GM18508 (cell line): ENCODE data around the gene DNAJB9.

Source experiments
- ATAC-seq: cut with Tn5 transposase; IDR thresholded peaks from one replicate; pipeline ENCODE4 v1.9.1; 2021; ENCODE audit warnings: moderate number of reproducible peaks; ENCODE audit not compliant: insufficient read depth, unreplicated experiment

The DNAJB9 gene

GRCh38 chr7:108603656-108604306 lies 34.1 kb downstream of the DNAJB9 start:
- no peak for ATAC-seq

- ATAC-seq, result no peak
Measured at GRCh38 chr7:108604307-108605077, 34.8 kb downstream of the DNAJB9 start.

DNA sequence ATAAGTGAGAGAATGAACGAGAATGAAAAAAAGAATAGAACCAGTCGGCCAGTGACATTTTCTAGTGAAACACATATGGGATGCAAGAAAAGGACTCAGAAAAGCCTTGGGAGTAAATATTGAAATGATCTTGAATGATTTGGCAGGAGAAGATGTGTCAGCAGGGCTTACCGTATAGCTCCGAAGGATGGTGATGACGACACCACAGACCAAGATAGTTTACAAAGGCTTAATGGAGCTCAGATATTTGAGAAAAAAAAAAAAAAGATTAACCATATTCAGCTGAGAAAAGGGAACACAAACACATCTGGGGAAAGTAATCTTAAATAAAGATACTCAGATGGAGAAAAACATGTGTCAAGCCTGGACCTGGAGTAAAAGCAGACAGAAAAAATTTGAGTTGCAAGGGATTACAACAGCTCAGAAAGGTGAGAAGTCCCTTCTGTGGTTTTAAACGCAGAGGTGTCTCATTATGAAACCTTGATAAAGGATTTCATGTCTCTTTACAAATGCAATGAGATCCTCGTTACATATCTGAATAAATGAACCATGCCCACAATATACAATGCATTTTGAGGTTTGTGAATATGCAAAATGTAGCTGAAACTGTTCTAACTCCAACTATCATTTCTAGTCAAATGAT lies 36.0 kb downstream of the DNAJB9 start:
- no peak for ATAC-seq

DNA sequence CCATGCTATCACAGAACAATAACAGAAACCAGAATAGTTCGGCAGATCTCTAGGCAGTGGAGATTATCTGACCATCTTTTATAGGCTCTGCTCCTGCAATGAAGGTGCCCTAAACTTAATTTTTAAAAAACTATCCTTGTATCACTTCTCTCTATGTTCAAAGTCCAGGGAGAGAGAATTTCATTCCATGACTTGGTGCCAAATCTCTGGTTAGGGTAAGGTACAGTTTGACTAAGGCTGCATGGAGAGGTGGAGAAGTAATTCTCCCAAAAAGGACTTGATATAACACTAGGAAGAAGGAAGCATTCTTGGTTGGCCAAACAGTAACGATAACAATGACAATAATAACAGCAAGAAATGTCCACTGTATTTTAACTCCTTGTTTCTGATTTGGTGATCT lies 40.0 kb downstream of the DNAJB9 start:
- no peak for ATAC-seq

DNA sequence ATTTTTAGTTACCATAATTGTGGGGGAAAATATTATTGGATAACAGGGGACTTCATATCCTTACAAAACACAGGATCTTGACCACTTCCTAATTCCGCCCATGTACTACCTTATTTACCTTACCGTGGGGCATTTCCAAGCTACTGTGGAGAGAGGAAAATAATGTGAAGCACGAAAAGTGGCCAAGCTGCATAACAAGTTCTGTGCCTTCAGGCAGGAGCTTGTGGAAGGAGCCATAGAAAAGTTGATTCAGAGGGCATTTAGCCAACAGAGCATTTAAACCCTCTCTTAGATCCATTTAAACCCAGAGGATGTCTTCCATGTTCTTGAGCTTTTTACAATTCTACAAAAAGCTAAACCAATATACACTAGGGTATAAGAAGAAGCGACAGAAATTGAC lies 41.6 kb downstream of the DNAJB9 start:
- no peak for ATAC-seq

DNA sequence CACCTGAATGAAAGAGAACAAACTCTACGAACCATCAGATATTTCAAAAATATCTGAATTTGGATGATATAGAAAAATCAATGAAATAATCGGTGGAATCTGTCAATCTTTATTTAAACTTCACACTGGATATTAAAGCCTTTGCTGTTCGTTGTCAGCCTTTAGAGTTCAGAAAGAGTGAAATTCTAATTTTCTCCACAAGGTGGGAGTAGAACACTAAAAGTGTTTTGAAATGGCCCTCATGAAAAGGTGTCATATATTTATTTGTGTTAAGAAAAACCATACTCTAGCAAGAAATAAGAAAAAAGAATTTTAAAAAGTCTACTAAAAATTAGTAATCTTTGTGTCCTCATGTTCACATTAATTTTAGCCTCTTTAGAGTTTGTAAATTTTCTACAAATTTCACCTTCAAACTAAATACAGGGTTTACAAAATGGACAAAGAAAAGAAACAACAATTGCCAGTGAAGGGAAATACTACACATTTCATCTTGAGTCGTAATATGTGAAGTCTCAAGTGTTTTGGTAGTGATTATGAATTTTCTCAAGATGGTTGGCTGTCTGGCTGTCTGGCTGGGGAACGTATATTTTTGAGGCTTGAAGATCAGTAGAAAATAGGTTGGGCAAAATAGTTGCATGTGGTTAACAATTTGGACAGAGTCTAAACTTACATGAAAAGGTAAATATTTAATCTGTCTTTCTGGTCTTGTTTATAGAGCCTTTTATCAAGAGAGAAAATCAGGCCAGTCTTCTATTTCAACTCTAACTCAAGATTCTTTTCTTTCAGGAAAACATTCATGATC lies 43.7 kb downstream of the DNAJB9 start:
- peak; percentile 75 for ATAC-seq

DNA sequence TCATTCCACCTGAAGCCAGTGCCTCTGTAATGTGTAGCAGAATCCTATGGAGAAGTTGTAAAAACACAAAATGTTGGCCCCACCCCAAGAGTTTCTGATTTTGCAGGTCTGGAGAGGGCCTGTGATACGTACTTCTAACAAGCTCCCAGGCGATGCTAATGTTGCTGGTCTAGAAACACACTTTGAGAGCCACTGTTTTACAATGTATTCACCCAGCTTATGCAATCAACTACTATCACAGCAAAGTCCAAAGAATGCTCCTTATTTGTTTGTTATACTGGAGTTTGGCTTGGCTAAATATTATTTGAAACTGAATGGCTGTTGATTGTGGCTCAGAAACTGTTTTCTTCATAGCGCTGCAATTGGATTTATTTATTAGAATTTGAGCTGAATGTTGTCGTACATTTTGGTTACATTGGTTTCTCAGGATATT lies 44.3 kb downstream of the DNAJB9 start:
- ATAC-seq, result no peak

DNA sequence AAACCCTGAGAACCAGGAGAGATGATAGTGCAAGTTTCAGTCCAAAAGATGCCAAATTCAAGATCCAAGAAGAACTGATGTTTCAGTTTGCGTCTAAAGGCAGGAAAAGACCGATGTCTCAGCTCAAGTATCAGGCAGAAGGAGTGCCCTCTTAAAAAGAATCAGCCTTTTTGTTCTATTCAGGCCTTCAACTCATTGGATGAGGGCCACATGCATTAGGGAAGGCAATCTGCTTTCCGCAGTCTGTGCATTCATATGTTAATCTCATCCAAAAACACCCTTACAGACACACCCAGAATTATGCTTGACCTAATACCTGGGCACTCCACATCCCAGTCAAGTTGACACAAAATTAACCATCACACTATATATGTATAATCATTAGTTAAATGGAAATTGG lies 45.2 kb downstream of the DNAJB9 start:
- no peak for ATAC-seq

- ATAC-seq, result no peak
Measured at GRCh38 chr7:108618056-108618455, 48.4 kb downstream of the DNAJB9 start.

DNA sequence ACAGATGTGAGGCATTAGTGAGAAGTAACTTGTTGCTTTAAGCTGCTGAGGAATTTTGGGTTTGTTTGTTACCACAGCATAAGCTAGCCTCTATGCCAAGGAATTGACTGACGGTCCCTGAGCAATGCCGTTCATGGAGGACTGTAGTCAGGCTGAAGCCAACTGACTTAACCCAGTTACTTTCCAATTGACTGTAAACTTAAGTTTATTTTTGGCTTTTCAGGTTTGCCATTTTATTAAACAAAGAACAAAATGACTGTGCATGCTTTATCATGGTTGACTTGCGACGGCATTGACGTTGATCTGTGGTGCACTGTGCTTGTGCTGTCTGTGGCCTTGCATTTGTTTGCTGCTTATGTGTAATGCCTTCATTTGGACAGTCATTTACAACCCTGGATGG lies 53.5 kb downstream of the DNAJB9 start:
- peak; percentile 94 for ATAC-seq
